ENCODE results near the gene TNS4. TPM values are rescaled to one million over a fixed set of nuclear protein-coding genes. Genes with fewer than 3 reads are reported as not detected.

The TNS4 gene
- total RNA-seq, 1 donor from 2014 or later: 0.18 TPM

GRCh38 chr17:40535438-40535837, 34.0 kb upstream of the TNS4 start:
- Mint-ChIP-seq H3K4me1 (peaks cover 91% of the 10 kb centered on the region), H3K27ac (no peak overlapping the region), H3K9me3 (no peaks in the 10 kb centered on the region), H3K4me3 (no peak overlapping the region), H3K36me3 (ENCODE audit: low read depth) (no peaks in the 10 kb centered on the region), H3K27me3 (no peaks in the 10 kb centered on the region)
- ChIA-PET POLR2A (interaction anchor here (0.7 to 40.7 kb wide), 7 partner anchors 25 to 1710 kb away, joined by 3 to 1450 read pairs (median 6); partner anchors contain the start of genes CCR7, CWC25 and IGFBP4), CTCF (interaction anchor here (1.1 to 6.7 kb wide), 8 partner anchors 7 to 1127 kb away, joined by 3 to 112 read pairs (median 63); partner anchors contain the start of genes GJD3 and IGFBP4)
- no peak for TF ChIP-seq CTCF (IDR thresholded peaks at IDR 0.05)
- intact Hi-C loops (cut with micrococcal nuclease): no loop called here
- ATAC-seq (ENCODE audit: low read depth) (no peak), DNase-seq (no peak)

GRCh38 chr17:40534371-40535189, 33.2 kb upstream of the TNS4 start:
- CTCF ChIA-PET: interaction anchor here (0.6 to 6.7 kb wide), 16 partner anchors 8 to 1128 kb away, joined by 3 to 112 read pairs (median 14); partner anchors contain the start of genes GJD3 and IGFBP4

GRCh38 chr17:40533896-40534295, 32.5 kb upstream of the TNS4 start:
- intact Hi-C loops (cut with micrococcal nuclease): loop anchor here (1.0 to 5.0 kb wide), 11 partner anchors 26 to 1113 kb away; partner anchors contain the start of genes IGFBP4 and TOP2A
- Mint-ChIP-seq H3K36me3 (ENCODE audit: low read depth) (no peaks in the 10 kb centered on the region), H3K27me3 (no peaks in the 10 kb centered on the region), H3K4me3 (peak overlapping the region; percentile 71), H3K27ac (peak overlapping the region; percentile 93), H3K9me3 (no peaks in the 10 kb centered on the region), H3K4me1 (peaks cover 82% of the 10 kb centered on the region)
- POLR2A ChIA-PET: interaction anchor here (0.6 to 40.7 kb wide), 27 partner anchors 11 to 1191 kb away, joined by 3 to 1450 read pairs (median 6); partner anchors contain the start of genes CCR7, IGFBP4, SMARCE1 and TOP2A
- DNase-seq (no peak), ATAC-seq (ENCODE audit: low read depth) (no peak)
- CTCF ChIA-PET: interaction anchor here (0.7 to 6.8 kb wide), 32 partner anchors 9 to 520 kb away, joined by 3 to 112 read pairs (median 8); partner anchors contain the start of genes IGFBP4 and TOP2A
- no peak for TF ChIP-seq CTCF (IDR thresholded peaks at IDR 0.05)

More at GRCh38 chr17:40534371-40535189, 33.2 kb upstream of the TNS4 start:
- Mint-ChIP-seq H3K27ac (peak overlapping the region; percentile 93), H3K4me1 (peaks cover 87% of the 10 kb centered on the region), H3K36me3 (ENCODE audit: low read depth) (no peaks in the 10 kb centered on the region), H3K27me3 (no peaks in the 10 kb centered on the region), H3K9me3 (no peaks in the 10 kb centered on the region), H3K4me3 (peak overlapping the region; percentile 61)
- ATAC-seq (ENCODE audit: low read depth) (no peak), DNase-seq (peak; percentile 16)
- TF ChIP-seq CTCF (IDR thresholded peaks at IDR 0.05): no peak
- intact Hi-C loops (cut with micrococcal nuclease): loop anchor here (5.0 kb wide), 2 partner anchors 117 to 1113 kb away; partner anchors contain the start of gene TOP2A
- POLR2A ChIA-PET: interaction anchor here (0.6 to 40.7 kb wide), 12 partner anchors 17 to 443 kb away, joined by 3 to 1450 read pairs (median 10); partner anchors contain the start of genes CCR7, IGFBP4 and TOP2A

GRCh38 chr17:40532520-40533253, 31.3 kb upstream of the TNS4 start:
- intact Hi-C loops (cut with micrococcal nuclease): loop anchor here (1.0 to 5.0 kb wide), 11 partner anchors 28 to 1115 kb away; partner anchors contain the start of genes IGFBP4 and TOP2A
- ATAC-seq (ENCODE audit: low read depth): no peak
- POLR2A ChIA-PET: interaction anchor here (0.5 to 40.7 kb wide), 27 partner anchors 9 to 1133 kb away, joined by 3 to 1450 read pairs (median 5); partner anchors contain the start of genes CASC3, CCR7, IGFBP4 and SMARCE1
- Mint-ChIP-seq H3K4me1 (peaks cover 74% of the 10 kb centered on the region), H3K9me3 (no peaks in the 10 kb centered on the region), H3K27ac (peak overlapping the region; percentile 93), H3K4me3 (peak overlapping the region; percentile 42), H3K27me3 (no peaks in the 10 kb centered on the region), H3K36me3 (ENCODE audit: low read depth) (no peaks in the 10 kb centered on the region)
- CTCF ChIA-PET: interaction anchor here (0.6 to 6.8 kb wide), 39 partner anchors 10 to 1156 kb away, joined by 3 to 112 read pairs (median 7); partner anchors contain the start of genes IGFBP4 and TOP2A
- DNase-seq: no peak
- no peak for TF ChIP-seq CTCF (IDR thresholded peaks at IDR 0.05)

Data from activated B cell treated with CpG ODN at 0.5 μM for 24 hours (primary cell).